ENCODE measurements around the gene IL23R.
A peak's percentile ranks its signal among the peaks of the same experiment; 100 is the strongest.
"Not testable (repeated sequence)": the region's sequence is repeated elsewhere in the genome, so short reads cannot be mapped to it uniquely, and the experiment has no call there.

The IL23R gene

GRCh38 chr1:67143966-67144365 lies 22.3 kb upstream of the IL23R start:
- no peak overlapping the region for H3K4me3 Mint-ChIP-seq

GRCh38 chr1:67144696-67145095 lies 21.6 kb upstream of the IL23R start:
- H3K27me3 Mint-ChIP-seq = no peaks in the 10 kb centered on the region
- H3K4me3 Mint-ChIP-seq = peak overlapping the region; percentile 58
- no peaks in the 10 kb centered on the region for H3K9me3 Mint-ChIP-seq
- peaks cover 61% of the 10 kb centered on the region for H3K4me1 Mint-ChIP-seq
- no peaks in the 10 kb centered on the region for H3K36me3 Mint-ChIP-seq
- peak overlapping the region; percentile 88 for H3K27ac Mint-ChIP-seq

More at GRCh38 chr1:67143966-67144365, 22.3 kb upstream of the IL23R start:
- no peaks in the 10 kb centered on the region for H3K27me3 Mint-ChIP-seq
- H3K9me3 Mint-ChIP-seq = no peaks in the 10 kb centered on the region
- peaks cover 55% of the 10 kb centered on the region for H3K4me1 Mint-ChIP-seq
- no peaks in the 10 kb centered on the region for H3K36me3 Mint-ChIP-seq
- peak overlapping the region; percentile 47 for H3K27ac Mint-ChIP-seq

GRCh38 chr1:67146101-67146500 lies 20.2 kb upstream of the IL23R start:
- no peaks in the 10 kb centered on the region for H3K9me3 Mint-ChIP-seq
- no peak overlapping the region for H3K4me3 Mint-ChIP-seq
- H3K36me3 Mint-ChIP-seq = no peaks in the 10 kb centered on the region
- peaks cover 61% of the 10 kb centered on the region for H3K4me1 Mint-ChIP-seq
- H3K27me3 Mint-ChIP-seq = no peaks in the 10 kb centered on the region
- no peak overlapping the region for H3K27ac Mint-ChIP-seq

- Mint-ChIP-seq H3K9me3 (no peaks in the 10 kb centered on the region), H3K27ac (no peak overlapping the region), H3K4me3 (no peak overlapping the region), H3K4me1 (peaks cover 60% of the 10 kb centered on the region), H3K27me3 (no peaks in the 10 kb centered on the region), H3K36me3 (no peaks in the 10 kb centered on the region)
These were observed 19.7 kb upstream of the IL23R start for GRCh38 chr1:67146539-67146938.

GRCh38 chr1:67147973-67148372 lies 18.3 kb upstream of the IL23R start:
- not testable (repeated sequence) for H3K27ac Mint-ChIP-seq, H3K27me3 Mint-ChIP-seq, H3K9me3 Mint-ChIP-seq, H3K36me3 Mint-ChIP-seq, H3K4me3 Mint-ChIP-seq
- H3K4me1 Mint-ChIP-seq = peaks cover 51% of the 10 kb centered on the region

GRCh38 chr1:67148516-67149178 lies 17.6 kb upstream of the IL23R start:
- H3K4me1 Mint-ChIP-seq = peaks cover 44% of the 10 kb centered on the region
- H3K9me3 Mint-ChIP-seq = no peaks in the 10 kb centered on the region
- no peaks in the 10 kb centered on the region for H3K36me3 Mint-ChIP-seq
- H3K27ac Mint-ChIP-seq = peak overlapping the region; percentile 71
- H3K27me3 Mint-ChIP-seq = no peaks in the 10 kb centered on the region
- no peak overlapping the region for H3K4me3 Mint-ChIP-seq

- H3K9me3 Mint-ChIP-seq = no peaks in the 10 kb centered on the region
- H3K36me3 Mint-ChIP-seq = no peaks in the 10 kb centered on the region
- no peak overlapping the region for H3K4me3 Mint-ChIP-seq
- peak overlapping the region; percentile 71 for H3K27ac Mint-ChIP-seq
- peaks cover 38% of the 10 kb centered on the region for H3K4me1 Mint-ChIP-seq
- no peaks in the 10 kb centered on the region for H3K27me3 Mint-ChIP-seq
These were observed 17.0 kb upstream of the IL23R start for GRCh38 chr1:67149179-67149770.

- H3K27me3 Mint-ChIP-seq = no peaks in the 10 kb centered on the region
- no peak overlapping the region for H3K27ac Mint-ChIP-seq
- no peaks in the 10 kb centered on the region for H3K36me3 Mint-ChIP-seq
- peaks cover 28% of the 10 kb centered on the region for H3K4me1 Mint-ChIP-seq
- H3K9me3 Mint-ChIP-seq = no peaks in the 10 kb centered on the region
- H3K4me3 Mint-ChIP-seq = no peak overlapping the region
These were observed 15.3 kb upstream of the IL23R start for GRCh38 chr1:67150931-67151330.

GRCh38 chr1:67158401-67158800 lies 7.9 kb upstream of the IL23R start:
- Mint-ChIP-seq H3K4me1 (peaks cover 34% of the 10 kb centered on the region), H3K4me3 (no peak overlapping the region), H3K27me3 (peaks cover 2% of the 10 kb centered on the region), H3K36me3 (no peaks in the 10 kb centered on the region), H3K9me3 (no peaks in the 10 kb centered on the region), H3K27ac (peak overlapping the region; percentile 91)

GRCh38 chr1:67159233-67159632 lies 7.0 kb upstream of the IL23R start:
- H3K36me3 Mint-ChIP-seq = no peaks in the 10 kb centered on the region
- H3K9me3 Mint-ChIP-seq = no peaks in the 10 kb centered on the region
- peak overlapping the region; percentile 1 for H3K4me3 Mint-ChIP-seq
- H3K4me1 Mint-ChIP-seq = peaks cover 40% of the 10 kb centered on the region
- H3K27ac Mint-ChIP-seq = peak overlapping the region; percentile 90
- peaks cover 2% of the 10 kb centered on the region for H3K27me3 Mint-ChIP-seq

GRCh38 chr1:67162954-67163353 lies 3.3 kb upstream of the IL23R start:
- peaks cover 48% of the 10 kb centered on the region for H3K4me1 Mint-ChIP-seq
- H3K4me3 Mint-ChIP-seq = peak overlapping the region; percentile 26
- H3K9me3 Mint-ChIP-seq = no peaks in the 10 kb centered on the region

GRCh38 chr1:67165468-67166041 lies 699 bp upstream of the IL23R start:
- Mint-ChIP-seq H3K36me3 (peaks cover 2% of the 10 kb centered on the region), H3K27ac (no peak overlapping the region), H3K9me3 (no peaks in the 10 kb centered on the region), H3K27me3 (no peaks in the 10 kb centered on the region), H3K4me1 (peaks cover 46% of the 10 kb centered on the region), H3K4me3 (no peak overlapping the region)

More at GRCh38 chr1:67162954-67163353, 3.3 kb upstream of the IL23R start:
- peaks cover 2% of the 10 kb centered on the region for H3K36me3 Mint-ChIP-seq
- H3K27ac Mint-ChIP-seq = peak overlapping the region; percentile 86
- H3K27me3 Mint-ChIP-seq = peaks cover 2% of the 10 kb centered on the region

- Mint-ChIP-seq H3K9me3 (no peaks in the 10 kb centered on the region), H3K4me1 (peaks cover 66% of the 10 kb centered on the region), H3K36me3 (peaks cover 2% of the 10 kb centered on the region)
These were observed 3.2 kb downstream of the IL23R start for GRCh38 chr1:67169496-67169895.

GRCh38 chr1:67169932-67170331 lies 3.7 kb downstream of the IL23R start:
- H3K4me1 Mint-ChIP-seq = peaks cover 68% of the 10 kb centered on the region
- H3K4me3 Mint-ChIP-seq = no peak overlapping the region
- H3K9me3 Mint-ChIP-seq = no peaks in the 10 kb centered on the region
- no peaks in the 10 kb centered on the region for H3K36me3 Mint-ChIP-seq
- no peaks in the 10 kb centered on the region for H3K27me3 Mint-ChIP-seq
- no peak overlapping the region for H3K27ac Mint-ChIP-seq

More at GRCh38 chr1:67169496-67169895, 3.2 kb downstream of the IL23R start:
- Mint-ChIP-seq H3K4me3 (no peak overlapping the region), H3K27ac (no peak overlapping the region), H3K27me3 (no peaks in the 10 kb centered on the region)

- no peaks in the 10 kb centered on the region for H3K27me3 Mint-ChIP-seq
- peaks cover 3% of the 10 kb centered on the region for H3K36me3 Mint-ChIP-seq
- peaks cover 72% of the 10 kb centered on the region for H3K4me1 Mint-ChIP-seq
- H3K27ac Mint-ChIP-seq = peak overlapping the region; percentile 97
- H3K9me3 Mint-ChIP-seq = no peaks in the 10 kb centered on the region
- H3K4me3 Mint-ChIP-seq = peak overlapping the region; percentile 71
These were observed 4.7 kb downstream of the IL23R start for GRCh38 chr1:67170751-67171573.

GRCh38 chr1:67171574-67171955 lies 5.3 kb downstream of the IL23R start:
- H3K4me3 Mint-ChIP-seq = peak overlapping the region; percentile 71
- H3K9me3 Mint-ChIP-seq = no peaks in the 10 kb centered on the region
- peaks cover 70% of the 10 kb centered on the region for H3K4me1 Mint-ChIP-seq
- peaks cover 5% of the 10 kb centered on the region for H3K36me3 Mint-ChIP-seq
- peak overlapping the region; percentile 97 for H3K27ac Mint-ChIP-seq
- H3K27me3 Mint-ChIP-seq = no peaks in the 10 kb centered on the region

All from activated naive CD4-positive, alpha-beta T cell treated with anti-CD3 and anti-CD28 coated beads, Interleukin-2, amount 50 U/mL, for 24 hours (primary cell).